IMR-90 (cell line): Measurements from ENCODE around the gene RCL1. TPM values are rescaled to one million over a fixed set of nuclear protein-coding genes. Genes with fewer than 3 reads are reported as not detected.

Experiments
- ATAC-seq: fragments of 200-7000 bp; cut with Tn5 transposase; 2 replicates; pipeline ENCODE4 v1.9.1; 2020; ENCODE audit warnings: low read depth, mild to moderate bottlenecking, moderate library complexity
- BruUV-seq: library from RNA; stranded (reverse); fragments of 400-500 nt; replicated peaks from 2 replicates; lab custom pipeline; 2021; lab: Mats Ljungman, UMichigan
- CTCF ChIA-PET: fragments of 300-600 bp; formaldehyde crosslinking; extraction: SDS; loops from one replicate; lab custom pipeline; 2021; ENCODE audit warnings: antibody characterized with exemption; lab: Yijun Ruan, JAX
- POLR2A ChIA-PET: fragments of 300-600 bp; sonication (Branson Sonifier 250); formaldehyde crosslinking; loops from one replicate; lab custom pipeline; 2022; ENCODE audit warnings: antibody characterized with exemption; ENCODE audit not compliant: unreplicated experiment; lab: Charles Lee
- DNase-seq: peaks from one replicate; pipeline ENCODE4 v3.0.0; 2013
- H2AFZ ChIP-seq: replicated peaks from 2 replicates; pipeline ENCODE3; 2013; ENCODE audit warnings: low read length, mild to moderate bottlenecking; ENCODE audit not compliant: poor library complexity
- H2AK5ac ChIP-seq: 2 replicates; pipeline ENCODE4 v1.6.1; 2013; ENCODE audit warnings: low read depth, low read length, inconsistent platforms
- H2AK9ac ChIP-seq: replicated peaks from 2 replicates; pipeline ENCODE3; 2013; ENCODE audit warnings: mild to moderate bottlenecking, low read depth, low read length, moderate library complexity; ENCODE audit not compliant: poor library complexity
- H2BK120ac ChIP-seq: 2 replicates; pipeline ENCODE4 v1.6.1; 2013; ENCODE audit warnings: low read depth, low read length, inconsistent platforms
- H2BK15ac ChIP-seq: 3 replicates; pipeline ENCODE4 v1.6.1; 2013; ENCODE audit warnings: low read depth, low read length, inconsistent platforms
- H2BK20ac ChIP-seq: 2 replicates; pipeline ENCODE4 v1.6.1; 2013; ENCODE audit warnings: low read depth, mild to moderate bottlenecking, inconsistent platforms, low read length, moderate library complexity
- H2BK5ac ChIP-seq: 2 replicates; pipeline ENCODE4 v1.6.1; 2013; ENCODE audit warnings: mild to moderate bottlenecking, low read depth, low read length, inconsistent platforms; ENCODE audit not compliant: poor library complexity, severe bottlenecking
- H3K14ac ChIP-seq: replicated peaks from 2 replicates; pipeline ENCODE4 v1.6.1; 2013; ENCODE audit warnings: low read depth, low read length, inconsistent platforms
- H3K18ac ChIP-seq: 2 replicates; pipeline ENCODE4 v1.6.1; 2013; ENCODE audit warnings: low read depth, low read length, control low read depth
- H3K23ac ChIP-seq: 2 replicates; pipeline ENCODE4 v1.6.1; 2013; ENCODE audit warnings: low read depth, low read length, inconsistent platforms
- H3K27ac ChIP-seq: 2 replicates; pipeline ENCODE4 v1.5.1; 2013; ENCODE audit warnings: mild to moderate bottlenecking, control low read depth, low read length; ENCODE audit not compliant: insufficient read depth
- H3K27me3 ChIP-seq: 2 replicates; pipeline ENCODE4 v1.6.1; 2013; ENCODE audit warnings: low read length; ENCODE audit not compliant: control insufficient read depth, insufficient read depth
- H3K36me3 ChIP-seq: 2 replicates; pipeline ENCODE4 v1.6.1; 2013; ENCODE audit warnings: low read length, mixed read lengths; ENCODE audit not compliant: control insufficient read depth, insufficient read depth
- H3K4ac ChIP-seq: 2 replicates; pipeline ENCODE4 v1.6.1; 2013; ENCODE audit warnings: low read depth, low read length, inconsistent platforms
- H3K4me1 ChIP-seq: 2 replicates; pipeline ENCODE4 v1.6.1; 2013; ENCODE audit warnings: low read length, mixed read lengths; ENCODE audit not compliant: control insufficient read depth, insufficient read depth
- H3K4me2 ChIP-seq: 2 replicates; pipeline ENCODE4 v1.6.1; 2013; ENCODE audit warnings: low read depth, mild to moderate bottlenecking, control low read depth, low read length, moderate library complexity
- H3K4me3 ChIP-seq: 2 replicates; pipeline ENCODE4 v1.5.1; 2013; ENCODE audit warnings: low read depth, mild to moderate bottlenecking, control low read depth, low read length, moderate library complexity; ENCODE audit not compliant: insufficient read depth
- H3K56ac ChIP-seq: 2 replicates; pipeline ENCODE4 v1.6.1; 2013; ENCODE audit warnings: low read length, inconsistent platforms; ENCODE audit not compliant: insufficient read depth; ENCODE audit errors: extremely low read depth
- H3K79me1 ChIP-seq, 2 experiments: 2 replicates each; pipeline ENCODE4 v1.6.1; 2013; ENCODE audit warnings: low read length in 2 of 2, inconsistent platforms in 1 of 2, low read depth in 1 of 2
- H3K9ac ChIP-seq: 2 replicates; pipeline ENCODE4 v1.6.1; 2013; ENCODE audit warnings: low read depth, low read length, control low read depth
- H3K9me1 ChIP-seq: 2 replicates; pipeline ENCODE4 v1.6.1; 2013; ENCODE audit warnings: low read length, inconsistent platforms; ENCODE audit not compliant: insufficient read depth
- H3K9me3 ChIP-seq: 2 replicates; pipeline ENCODE4 v1.6.1; 2013; ENCODE audit warnings: low read length; ENCODE audit not compliant: control insufficient read depth, insufficient read depth
- H4K20me1 ChIP-seq: 2 replicates; pipeline ENCODE4 v1.6.1; 2013; ENCODE audit warnings: low read length, inconsistent platforms; ENCODE audit not compliant: insufficient read depth
- H4K5ac ChIP-seq: 2 replicates; pipeline ENCODE4 v1.6.1; 2013; ENCODE audit warnings: mild to moderate bottlenecking, low read depth, low read length, control low read depth
- H4K8ac ChIP-seq, 2 experiments: 2 replicates each; pipeline ENCODE4 v1.6.1; 2013; ENCODE audit warnings: low read depth in 2 of 2, low read length in 2 of 2, control low read depth in 1 of 2, inconsistent platforms in 1 of 2
- H4K91ac ChIP-seq: 2 replicates; pipeline ENCODE4 v1.6.1; 2013; ENCODE audit warnings: low read depth, low read length, inconsistent platforms; ENCODE audit not compliant: insufficient read depth
- BHLHE40 ChIP-seq: fragments of 150-350 bp; IDR thresholded peaks from 2 replicates; pipeline ENCODE4 v1.6.1; 2016; ENCODE audit warnings: mild to moderate bottlenecking, low read depth, low read length
- CEBPB ChIP-seq: IDR thresholded peaks from 2 replicates; pipeline ENCODE4 v1.6.1; 2012; ENCODE audit warnings: low read depth, low read length, improper control_type of control experiment
- CHD1 ChIP-seq: IDR thresholded peaks from 2 replicates; pipeline ENCODE4 v1.6.1; 2012; ENCODE audit warnings: low read depth, low read length, improper control_type of control experiment
- ELK1 ChIP-seq: fragments of 150-350 bp; IDR thresholded peaks from 2 replicates; pipeline ENCODE4 v1.6.1; 2016; ENCODE audit warnings: low read depth, mild to moderate bottlenecking, low read length, moderate library complexity, borderline replicate concordance
- FOS ChIP-seq: fragments of 150-350 bp; IDR thresholded peaks from 2 replicates; pipeline ENCODE4 v1.6.1; 2016; ENCODE audit warnings: low read depth, low read length
- MAFK ChIP-seq: IDR thresholded peaks from 2 replicates; pipeline ENCODE4 v1.6.1; 2012; ENCODE audit warnings: low read depth, low read length, improper control_type of control experiment
- MAZ ChIP-seq: IDR thresholded peaks from 2 replicates; pipeline ENCODE4 v1.6.1; 2012; ENCODE audit warnings: low read depth, mild to moderate bottlenecking, low read length, improper control_type of control experiment, moderate library complexity, borderline replicate concordance
- MXI1 ChIP-seq: IDR thresholded peaks from 2 replicates; pipeline ENCODE4 v1.6.1; 2012; ENCODE audit warnings: low read depth, mild to moderate bottlenecking, low read length, moderate library complexity, borderline replicate concordance
- NFE2L2 ChIP-seq: fragments of 150-350 bp; IDR thresholded peaks from 2 replicates; pipeline ENCODE4 v1.6.1; 2016; ENCODE audit warnings: low read depth, mild to moderate bottlenecking, low read length
- POLR2A ChIP-seq: IDR thresholded peaks from 2 replicates; pipeline ENCODE4 v1.6.1; 2012; ENCODE audit warnings: mild to moderate bottlenecking, low read depth, low read length
- RAD21 ChIP-seq: IDR thresholded peaks from 2 replicates; pipeline ENCODE4 v1.6.1; 2012; ENCODE audit warnings: low read length, improper control_type of control experiment
- RCOR1 ChIP-seq: IDR thresholded peaks from 2 replicates; pipeline ENCODE4 v1.6.1; 2012; ENCODE audit warnings: mild to moderate bottlenecking, low read length, improper control_type of control experiment; ENCODE audit not compliant: insufficient replicate concordance
- RFX5 ChIP-seq: IDR thresholded peaks from 2 replicates; pipeline ENCODE4 v1.8.0; 2012; ENCODE audit warnings: low read depth, mild to moderate bottlenecking, low read length, moderate library complexity
- SMC3 ChIP-seq: fragments of 150-350 bp; IDR thresholded peaks from 2 replicates; pipeline ENCODE4 v1.6.1; 2016; ENCODE audit warnings: low read depth, mild to moderate bottlenecking, antibody characterized with exemption, low read length, moderate library complexity
- WGBS, 2 experiments: methylation state at CpG; one replicate each; pipeline versions ENCODE4 v1.1.5 to v1.1.7; 2013; ENCODE audit warnings: missing lambda C conversion rate in 2 of 2; ENCODE audit not compliant: insufficient read length in 1 of 2; ENCODE audit errors: extremely low coverage in 2 of 2; 5-methylcytosine and 5-hydroxymethylcytosine counted together
- dilution Hi-C: fragments of 300-500 bp; cut with HindIII; formaldehyde crosslinking; loops from one replicate; pipeline ENCODE4 v1.14.3; 2018; ENCODE audit warnings: low sequenced_read_pairs; ENCODE audit not compliant: unreplicated experiment
- in situ Hi-C: fragments of 300-500 bp; cut with MboI; formaldehyde crosslinking; loops from 3 replicates; pipeline ENCODE4 v1.14.3; 2019; ENCODE audit warnings: low sequenced_read_pairs, inconsistent platforms, mixed read lengths
- intact Hi-C: fragments of 100-400 bp; cut with micrococcal nuclease; formaldehyde crosslinking; loops from 2 replicates; pipeline ENCODE4 v1.10.0; 2022
- polyA plus RNA-seq, 3 experiments: library from polyadenylated mRNA; depleted of rRNA; stranded (reverse); fragments of >200 nt; gene quantifications; 2 replicates each; pipeline ENCODE4 v1.2.3, GENCODE V29; 2012; ENCODE audit warnings: low replicate concordance in 1 of 3
- total RNA-seq: library from RNA; depleted of rRNA; stranded (reverse); fragments of >200 nt; gene quantifications from 2 replicates; pipeline ENCODE4 v1.2.3, GENCODE V29; 2012
- TF ChIP-seq, protein P1 (sequence below): fragments of 150-350 bp; IDR thresholded peaks from 2 replicates; pipeline ENCODE4 v1.6.1; 2017; ENCODE audit warnings: mild to moderate bottlenecking, antibody characterized with exemption, low read length, low read depth
- TF ChIP-seq, protein P2 (sequence below): conservative IDR thresholded peaks from 2 replicates; pipeline ENCODE4 v1.5.1; 2012; ENCODE audit warnings: mild to moderate bottlenecking, low read depth, low read length, improper control_type of control experiment

Gene RCL1
- total and polyA plus RNA-seq, 2 of the 4 experiments (the other 2 are of a cell fraction), result 12.3 to 13.8 TPM

GRCh38 chr9:4828761-4829160, 36.0 kb downstream of the RCL1 start:
- in situ Hi-C loops, result no loop called here
- Histone ChIP-seq H3K4me1 (peaks cover 24% of the 10 kb centered on the region), H2AFZ (no peak overlapping the region), H3K18ac (peak overlapping the region; percentile 58; the same call in 1 of the 2 replicates), H3K9ac (no peak overlapping the region), H3K9me1 (peaks cover 21% of the 10 kb centered on the region), H3K4me3 (no peak overlapping the region), H3K79me1 (peaks cover 21 to 42% of the 10 kb centered on the region in 2 experiments), H3K27ac (no peak overlapping the region), H2BK120ac (peak overlapping the region; percentile 54; the same call in 1 of the 2 replicates), H3K36me3 (no peaks in the 10 kb centered on the region), H2BK5ac (peak overlapping the region; percentile 35), H2AK9ac (no peak overlapping the region), H4K91ac (peak overlapping the region; percentile 5), H3K4me2 (peak overlapping the region; percentile 47; the same call in 1 of the 2 replicates), H2BK15ac (peak overlapping the region; percentile 84; the same call in 1 of the 3 replicates), H3K23ac (peak overlapping the region; percentile 55), H2AK5ac (0 out of 2 replicates have a peak overlapping the region, but pooled peaks have one; percentile 95), H4K5ac (no peak overlapping the region), H3K27me3 (no peaks in the 10 kb centered on the region), H3K14ac (peak overlapping the region; percentile 68), H4K20me1 (0 out of 2 replicates have a peak, but pooled peaks cover under 1% of the 10 kb centered on the region), H3K9me3 (no peaks in the 10 kb centered on the region), H4K8ac (peak overlapping the region; percentile 11 to 39; a peak in 1 of 4 replicates), H3K4ac (peak overlapping the region; percentile 82; the same call in 1 of the 2 replicates), H2BK20ac (peak overlapping the region; percentile 84; the same call in 1 of the 2 replicates), H3K56ac (no peak overlapping the region)
- dilution Hi-C loops, result no loop called here
- 100% methylated on average over 1 of the region's 2 CpGs; no CpG with 5 or more reads in 1 of the 2 experiments for WGBS, 2 experiments
- ChIA-PET CTCF (interaction anchor here (0.8 kb wide), 1 partner anchor 24 kb away, joined by 3 read pairs; no protein-coding TSS in a partner anchor), POLR2A (no interaction called here)
- intact Hi-C loops, result no loop called here
- ATAC-seq, result no peak
- DNase-seq, result peak; percentile 56
- TF ChIP-seq BHLHE40 (no peak), NFE2L2 (no peak), MXI1 (no peak), RFX5 (no peak), MAZ (no peak), POLR2A (no peak), FOS (no peak), SMC3 (no peak), CHD1 (no peak), RCOR1 (no peak), MAFK (no peak), ELK1 (no peak), CEBPB (no peak), RAD21 (no peak)
- TF ChIP-seq, protein P1, sequence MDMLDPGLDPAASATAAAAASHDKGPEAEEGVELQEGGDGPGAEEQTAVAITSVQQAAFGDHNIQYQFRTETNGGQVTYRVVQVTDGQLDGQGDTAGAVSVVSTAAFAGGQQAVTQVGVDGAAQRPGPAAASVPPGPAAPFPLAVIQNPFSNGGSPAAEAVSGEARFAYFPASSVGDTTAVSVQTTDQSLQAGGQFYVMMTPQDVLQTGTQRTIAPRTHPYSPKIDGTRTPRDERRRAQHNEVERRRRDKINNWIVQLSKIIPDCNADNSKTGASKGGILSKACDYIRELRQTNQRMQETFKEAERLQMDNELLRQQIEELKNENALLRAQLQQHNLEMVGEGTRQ, result no peak
- TF ChIP-seq, protein P2, sequence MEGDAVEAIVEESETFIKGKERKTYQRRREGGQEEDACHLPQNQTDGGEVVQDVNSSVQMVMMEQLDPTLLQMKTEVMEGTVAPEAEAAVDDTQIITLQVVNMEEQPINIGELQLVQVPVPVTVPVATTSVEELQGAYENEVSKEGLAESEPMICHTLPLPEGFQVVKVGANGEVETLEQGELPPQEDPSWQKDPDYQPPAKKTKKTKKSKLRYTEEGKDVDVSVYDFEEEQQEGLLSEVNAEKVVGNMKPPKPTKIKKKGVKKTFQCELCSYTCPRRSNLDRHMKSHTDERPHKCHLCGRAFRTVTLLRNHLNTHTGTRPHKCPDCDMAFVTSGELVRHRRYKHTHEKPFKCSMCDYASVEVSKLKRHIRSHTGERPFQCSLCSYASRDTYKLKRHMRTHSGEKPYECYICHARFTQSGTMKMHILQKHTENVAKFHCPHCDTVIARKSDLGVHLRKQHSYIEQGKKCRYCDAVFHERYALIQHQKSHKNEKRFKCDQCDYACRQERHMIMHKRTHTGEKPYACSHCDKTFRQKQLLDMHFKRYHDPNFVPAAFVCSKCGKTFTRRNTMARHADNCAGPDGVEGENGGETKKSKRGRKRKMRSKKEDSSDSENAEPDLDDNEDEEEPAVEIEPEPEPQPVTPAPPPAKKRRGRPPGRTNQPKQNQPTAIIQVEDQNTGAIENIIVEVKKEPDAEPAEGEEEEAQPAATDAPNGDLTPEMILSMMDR, result no peak
- no TSS peak for BruUV-seq
